Ishikawa (cell line): ENCODE measurements around the gene RFX2.

Source experiments
- CEBPB ChIP-seq: IDR thresholded peaks from 2 replicates; pipeline ENCODE4 v1.6.1; 2012
- CREB1 ChIP-seq: IDR thresholded peaks from 2 replicates; pipeline ENCODE4 v1.6.1; 2012; ENCODE audit warnings: low read depth
- EGR1 ChIP-seq: IDR thresholded peaks from 2 replicates; pipeline ENCODE4 v1.6.1; 2012
- EP300 ChIP-seq: IDR thresholded peaks from 2 replicates; pipeline ENCODE4 v1.6.1; 2012; ENCODE audit warnings: borderline replicate concordance
- FOXM1 ChIP-seq: IDR thresholded peaks from 2 replicates; pipeline ENCODE4 v1.6.1; 2012; ENCODE audit warnings: low read depth, borderline replicate concordance
- RAD21 ChIP-seq: IDR thresholded peaks from 2 replicates; pipeline ENCODE4 v1.6.1; 2012; ENCODE audit warnings: low read depth
- TAF1 ChIP-seq: IDR thresholded peaks from 2 replicates; pipeline ENCODE4 v1.6.1; 2012; ENCODE audit warnings: low read depth, mild to moderate bottlenecking
- TCF12 ChIP-seq: IDR thresholded peaks from 2 replicates; pipeline ENCODE4 v1.6.1; 2012; ENCODE audit warnings: low read depth
- TEAD4 ChIP-seq: IDR thresholded peaks from 2 replicates; pipeline ENCODE4 v1.6.1; 2012
- YY1 ChIP-seq: IDR thresholded peaks from 2 replicates; pipeline ENCODE4 v1.6.1; 2012; ENCODE audit warnings: low read depth
- ZBTB7A ChIP-seq: IDR thresholded peaks from 2 replicates; pipeline ENCODE4 v1.6.1; 2012; ENCODE audit warnings: low read depth
- TF ChIP-seq, protein P1 (sequence below): IDR thresholded peaks from 2 replicates; pipeline ENCODE4 v1.6.1; 2012
- TF ChIP-seq, protein P2 (sequence below): IDR thresholded peaks from 2 replicates; pipeline ENCODE4 v1.6.1; 2012; ENCODE audit warnings: low read depth, mild to moderate bottlenecking
- TF ChIP-seq, protein P3 (sequence below): IDR thresholded peaks from 2 replicates; pipeline ENCODE4 v1.6.1; 2012

DNA sequence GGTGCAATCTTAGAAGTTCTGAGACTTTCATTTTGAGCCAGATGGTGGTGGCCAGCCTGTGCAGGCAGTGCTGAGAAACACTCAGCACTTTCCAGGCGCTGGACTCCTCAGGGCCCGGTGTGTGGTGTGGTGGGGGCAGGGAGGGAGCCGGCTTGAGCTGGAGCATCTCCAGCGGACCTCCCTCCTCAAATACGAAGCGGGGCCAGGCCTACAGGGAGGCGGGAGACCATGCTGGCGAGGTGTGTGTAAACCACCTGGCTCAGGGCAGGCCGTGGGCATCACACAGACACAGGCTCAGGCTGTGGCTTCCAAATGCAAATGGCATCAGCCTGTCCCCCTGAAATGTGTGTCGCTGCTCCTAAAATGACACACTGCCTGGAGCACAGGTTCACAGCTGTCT is 99.1 kb downstream of the RFX2 start:
- TF ChIP-seq EGR1 (no peak), RAD21 (no peak), TCF12 (no peak), ZBTB7A (no peak), FOXM1 (no peak), TAF1 (no peak), EP300 (no peak), TEAD4 (no peak), YY1 (no peak), CREB1 (no peak), CEBPB (no peak)
- TF ChIP-seq, protein P1, sequence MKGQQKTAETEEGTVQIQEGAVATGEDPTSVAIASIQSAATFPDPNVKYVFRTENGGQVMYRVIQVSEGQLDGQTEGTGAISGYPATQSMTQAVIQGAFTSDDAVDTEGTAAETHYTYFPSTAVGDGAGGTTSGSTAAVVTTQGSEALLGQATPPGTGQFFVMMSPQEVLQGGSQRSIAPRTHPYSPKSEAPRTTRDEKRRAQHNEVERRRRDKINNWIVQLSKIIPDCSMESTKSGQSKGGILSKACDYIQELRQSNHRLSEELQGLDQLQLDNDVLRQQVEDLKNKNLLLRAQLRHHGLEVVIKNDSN, result no peak
- TF ChIP-seq, protein P2, sequence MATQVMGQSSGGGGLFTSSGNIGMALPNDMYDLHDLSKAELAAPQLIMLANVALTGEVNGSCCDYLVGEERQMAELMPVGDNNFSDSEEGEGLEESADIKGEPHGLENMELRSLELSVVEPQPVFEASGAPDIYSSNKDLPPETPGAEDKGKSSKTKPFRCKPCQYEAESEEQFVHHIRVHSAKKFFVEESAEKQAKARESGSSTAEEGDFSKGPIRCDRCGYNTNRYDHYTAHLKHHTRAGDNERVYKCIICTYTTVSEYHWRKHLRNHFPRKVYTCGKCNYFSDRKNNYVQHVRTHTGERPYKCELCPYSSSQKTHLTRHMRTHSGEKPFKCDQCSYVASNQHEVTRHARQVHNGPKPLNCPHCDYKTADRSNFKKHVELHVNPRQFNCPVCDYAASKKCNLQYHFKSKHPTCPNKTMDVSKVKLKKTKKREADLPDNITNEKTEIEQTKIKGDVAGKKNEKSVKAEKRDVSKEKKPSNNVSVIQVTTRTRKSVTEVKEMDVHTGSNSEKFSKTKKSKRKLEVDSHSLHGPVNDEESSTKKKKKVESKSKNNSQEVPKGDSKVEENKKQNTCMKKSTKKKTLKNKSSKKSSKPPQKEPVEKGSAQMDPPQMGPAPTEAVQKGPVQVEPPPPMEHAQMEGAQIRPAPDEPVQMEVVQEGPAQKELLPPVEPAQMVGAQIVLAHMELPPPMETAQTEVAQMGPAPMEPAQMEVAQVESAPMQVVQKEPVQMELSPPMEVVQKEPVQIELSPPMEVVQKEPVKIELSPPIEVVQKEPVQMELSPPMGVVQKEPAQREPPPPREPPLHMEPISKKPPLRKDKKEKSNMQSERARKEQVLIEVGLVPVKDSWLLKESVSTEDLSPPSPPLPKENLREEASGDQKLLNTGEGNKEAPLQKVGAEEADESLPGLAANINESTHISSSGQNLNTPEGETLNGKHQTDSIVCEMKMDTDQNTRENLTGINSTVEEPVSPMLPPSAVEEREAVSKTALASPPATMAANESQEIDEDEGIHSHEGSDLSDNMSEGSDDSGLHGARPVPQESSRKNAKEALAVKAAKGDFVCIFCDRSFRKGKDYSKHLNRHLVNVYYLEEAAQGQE, result no peak
- TF ChIP-seq, protein P3, sequence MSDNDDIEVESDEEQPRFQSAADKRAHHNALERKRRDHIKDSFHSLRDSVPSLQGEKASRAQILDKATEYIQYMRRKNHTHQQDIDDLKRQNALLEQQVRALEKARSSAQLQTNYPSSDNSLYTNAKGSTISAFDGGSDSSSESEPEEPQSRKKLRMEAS, result no peak
